HepG2 (cell line): ENCODE measurements around the gene FCN3. TPM values are rescaled to one million over a fixed set of nuclear protein-coding genes. Genes with fewer than 3 reads are reported as not detected.

ENCODE experiments used
- ATAC-seq: fragments of 200-7000 bp; cut with Tn5 transposase; 3 replicates; pipeline ENCODE4 v1.9.1; 2020; ENCODE audit warnings: mild to moderate bottlenecking, moderate library complexity
- BruUV-seq: library from RNA; stranded (reverse); fragments of 400-500 nt; replicated peaks from 2 replicates; lab custom pipeline; 2021; lab: Mats Ljungman, UMichigan
- CTCF ChIA-PET: fragments of 300-600 bp; formaldehyde crosslinking; extraction: SDS; loops from one replicate; lab custom pipeline; 2021; ENCODE audit warnings: low total read pairs, inconsistent platforms, low intra/inter-chr PET ratio; lab: Yijun Ruan, JAX
- POLR2A ChIA-PET: fragments of 350-600 bp; sonication (Branson Sonifier 250); formaldehyde crosslinking; loops from one replicate; lab custom pipeline; 2020; ENCODE audit warnings: antibody characterized with exemption, inconsistent platforms; lab: Yijun Ruan, JAX
- DNase-seq: peaks from one replicate; pipeline ENCODE4 v3.0.0-alpha.2; 2015; ENCODE audit warnings: low spot score
- FAIRE-seq: peaks from 3 replicates; lab custom pipeline; 2011; peaks lifted over from hg19 to GRCh38; lab: Jason Lieb, UNC
- H2AFZ ChIP-seq: one replicate; pipeline ENCODE4 v1.6.1; 2011; ENCODE audit warnings: low read length, inconsistent platforms
- H3K27ac ChIP-seq: fragments of 300-600 bp; 3 replicates; pipeline ENCODE4 v1.8.0; 2011; ENCODE audit warnings: mixed run types, mild to moderate bottlenecking, mixed read lengths, low read length, inconsistent platforms; ENCODE audit not compliant: insufficient read depth; ENCODE audit errors: extremely low read length
- H3K27me3 ChIP-seq, 2 experiments: fragments of 200-600 bp in 1 of 2; 2 replicates in 1 of 2; 3 replicates in 1 of 2; pipeline versions ENCODE4 v1.6.0 to v1.8.0; 2011; ENCODE audit warnings: low read length in 2 of 2, mild to moderate bottlenecking in 2 of 2, moderate library complexity in 2 of 2, inconsistent platforms in 1 of 2; ENCODE audit not compliant: insufficient read depth in 2 of 2, control insufficient read depth in 1 of 2
- H3K36me3 ChIP-seq, 2 experiments: fragments of 200-600 bp in 1 of 2; replicated peaks in 1 of 2; 2 replicates in 1 of 2; 3 replicates in 1 of 2; pipeline versions ENCODE4 v1.5.1 to v1.8.0; 2011; ENCODE audit warnings: low read length in 2 of 2, inconsistent platforms in 1 of 2; ENCODE audit not compliant: insufficient read depth in 2 of 2, control insufficient read depth in 1 of 2
- H3K4me1 ChIP-seq: 2 replicates; pipeline ENCODE4 v1.5.1; 2012; ENCODE audit warnings: low read length, inconsistent platforms; ENCODE audit not compliant: insufficient read depth
- H3K4me2 ChIP-seq: 2 replicates; pipeline ENCODE4 v1.6.0; 2011; ENCODE audit warnings: low read depth, low read length, inconsistent platforms
- H3K4me3 ChIP-seq, 3 experiments: fragments of 200-600 bp in 1 of 3; sonication (generic), shearing (Covaris generic) in 1 of 3; replicated peaks in 1 of 3; 2 replicates each; pipeline ENCODE4 v1.5.1; 2011 to 2016; ENCODE audit warnings: low read length in 3 of 3, inconsistent platforms in 2 of 3, low read depth in 2 of 3, mild to moderate bottlenecking in 2 of 3, control low read depth in 1 of 3, mixed read lengths in 1 of 3; ENCODE audit not compliant: insufficient read depth in 1 of 3
- H3K79me2 ChIP-seq: one replicate; pipeline ENCODE4 v1.6.1; 2011; ENCODE audit warnings: low read length, inconsistent platforms; ENCODE audit not compliant: insufficient read depth
- H3K9ac ChIP-seq: 2 replicates; pipeline ENCODE4 v1.6.0; 2011; ENCODE audit warnings: mild to moderate bottlenecking, low read depth, low read length, inconsistent platforms; ENCODE audit not compliant: insufficient read depth
- H3K9me3 ChIP-seq: 2 replicates; pipeline ENCODE4 v1.5.1; 2012; ENCODE audit warnings: mild to moderate bottlenecking, low read length
- H4K20me1 ChIP-seq: 2 replicates; pipeline ENCODE4 v1.6.0; 2011; ENCODE audit warnings: inconsistent platforms, mild to moderate bottlenecking, low read length, moderate library complexity; ENCODE audit not compliant: insufficient read depth
- BORCS8-MEF2B ChIP-seq: sonication (generic); formaldehyde crosslinking; IDR thresholded peaks from 2 replicates; pipeline ENCODE4 v1.8.0; 2022; ENCODE audit warnings: mild to moderate bottlenecking, missing genetic modification reagents
- EEA1 ChIP-seq: sonication (generic); formaldehyde crosslinking; IDR thresholded peaks from 2 replicates; pipeline ENCODE4 v1.5.1; 2020; ENCODE audit warnings: mild to moderate bottlenecking, missing genetic modification reagents, borderline replicate concordance
- EZH2 ChIP-seq: conservative IDR thresholded peaks from 2 replicates; pipeline ENCODE4 v1.6.1; 2012; ENCODE audit warnings: mild to moderate bottlenecking, low read depth, low read length, moderate library complexity
- ZBTB8A ChIP-seq: sonication (generic); formaldehyde crosslinking; IDR thresholded peaks from 2 replicates; pipeline ENCODE4 v1.4.0; 2020; ENCODE audit warnings: mild to moderate bottlenecking, low read depth, missing genetic modification reagents, borderline replicate concordance
- ZIK1 ChIP-seq: sonication (generic); formaldehyde crosslinking; IDR thresholded peaks from 2 replicates; pipeline ENCODE4 v1.5.0; 2020; ENCODE audit warnings: mild to moderate bottlenecking, low read depth, missing genetic modification reagents, borderline replicate concordance
- ZNF101 ChIP-seq: sonication (generic); formaldehyde crosslinking; IDR thresholded peaks from 2 replicates; pipeline ENCODE4 v1.4.0; 2020; ENCODE audit warnings: mild to moderate bottlenecking, low read depth, missing genetic modification reagents, borderline replicate concordance
- ZNF121 ChIP-seq: sonication (generic); formaldehyde crosslinking; IDR thresholded peaks from 2 replicates; pipeline ENCODE4 v1.5.0; 2020; ENCODE audit warnings: mild to moderate bottlenecking, missing genetic modification reagents
- ZNF629 ChIP-seq: sonication (generic); formaldehyde crosslinking; conservative IDR thresholded peaks from 2 replicates; pipeline ENCODE4 v1.5.0; 2020; ENCODE audit warnings: missing genetic modification reagents
- WGBS: methylation state at CpG from one replicate; pipeline ENCODE4 v1.1.6; 2017; ENCODE audit warnings: low lambda C conversion rate; 5-methylcytosine and 5-hydroxymethylcytosine counted together
- in situ Hi-C: cut with HindIII; loops from 2 replicates; pipeline ENCODE4 v1.10.0; 2017; ENCODE audit warnings: low pct_unique_long_range_greater_than_20kb; ENCODE audit not compliant: extremely low pct_ligation_motif_present
- intact Hi-C: fragments of 100-400 bp; cut with micrococcal nuclease; formaldehyde crosslinking; loops from one replicate; pipeline ENCODE4 v1.10.0; 2022; ENCODE audit not compliant: unreplicated experiment
- polyA plus RNA-seq, 8 experiments: library from polyadenylated mRNA; depleted of rRNA in 3 of 8; stranded (reverse) in 7 of 8; unstranded in 1 of 8; fragments of >200 nt; fragmentation: Illumina TruSeq in 4 of 8; extraction: Trizol in 4 of 8; gene quantifications; 2 replicates each; pipeline versions ENCODE4 v1.2.1 to v1.2.3, GENCODE V29; 2011 to 2016; ENCODE audit warnings: low read depth in 4 of 8, missing spikeins in 1 of 8, mixed read lengths in 1 of 8; ENCODE audit not compliant: insufficient read depth in 1 of 8
- total RNA-seq, 5 experiments: library from RNA; depleted of rRNA; stranded (reverse); fragments of >200 nt; fragmentation: Illumina TruSeq; extraction: Trizol; gene quantifications; 2 replicates each; pipeline ENCODE4 v1.2.3, GENCODE V29; 2016; ENCODE audit warnings: low read depth in 1 of 5
- TF ChIP-seq, protein P1 (sequence below): sonication (generic); formaldehyde crosslinking; IDR thresholded peaks from 2 replicates; pipeline ENCODE4 v1.5.0; 2020; ENCODE audit warnings: missing genetic modification reagents

The FCN3 gene
- total and polyA plus RNA-seq, 2 of the 13 experiments (the other 11 are each of a cell fraction or from before 2014, with no cell fraction given): not detected

DNA sequence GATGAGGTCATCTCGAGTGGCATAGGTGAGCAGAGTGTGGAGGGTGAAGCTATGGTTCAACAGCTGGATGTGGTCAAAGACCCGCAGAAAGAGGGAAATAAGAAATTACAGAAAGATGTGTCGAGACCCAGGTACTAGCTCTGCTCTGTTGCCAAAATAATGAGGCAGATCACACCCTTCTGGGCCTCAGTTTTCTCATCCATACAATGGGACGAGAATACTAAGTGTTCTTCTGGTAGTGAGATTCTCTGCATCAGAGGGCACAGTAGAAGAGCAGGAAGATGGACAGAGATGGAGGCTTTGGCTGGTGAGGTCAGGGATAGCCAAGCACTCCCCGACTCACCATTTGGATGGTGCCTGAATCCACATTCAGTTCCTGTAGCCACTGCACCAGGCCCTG is 18.9 kb downstream of the FCN3 start:
- intact Hi-C loops: no loop called here
- Histone ChIP-seq H3K9ac (no peak overlapping the region), H2AFZ (no peak overlapping the region), H3K79me2 (no peaks in the 10 kb centered on the region), H3K27ac (no peak overlapping the region), H3K4me3 (no peak overlapping the region), H4K20me1 (no peaks in the 10 kb centered on the region), H3K27me3 (no peaks in the 10 kb centered on the region), H3K36me3 (0 out of 5 replicates have a peak, but pooled peaks cover 0 to 2% of the 10 kb centered on the region in 2 experiments), H3K4me2 (no peak overlapping the region)
- in situ Hi-C loops: loop anchor here (5.0 kb wide), 1 partner anchor 37 kb away; the partner anchor contains the start of gene GPR3
- 87% methylated on average over 5 of the region's 5 CpGs for WGBS
- ATAC-seq: no peak
- no peak for DNase-seq
- no peak for FAIRE-seq
- CTCF ChIA-PET: no interaction called here
- TF ChIP-seq ZNF629 (CRISPR knock-in tag) (peak; percentile 80), EZH2 (no peak)
- TF ChIP-seq, all 625 proteins: peak for 1
- POLR2A ChIA-PET: interaction anchor here (1.0 kb wide), 1 partner anchor 12 kb away, joined by 3 read pairs; no protein-coding TSS in a partner anchor
- H3K4me1 ChIP-seq: peaks cover 24% of the 10 kb centered on the region
- BruUV-seq: no TSS peak
- H3K9me3 ChIP-seq: no peaks in the 10 kb centered on the region

DNA sequence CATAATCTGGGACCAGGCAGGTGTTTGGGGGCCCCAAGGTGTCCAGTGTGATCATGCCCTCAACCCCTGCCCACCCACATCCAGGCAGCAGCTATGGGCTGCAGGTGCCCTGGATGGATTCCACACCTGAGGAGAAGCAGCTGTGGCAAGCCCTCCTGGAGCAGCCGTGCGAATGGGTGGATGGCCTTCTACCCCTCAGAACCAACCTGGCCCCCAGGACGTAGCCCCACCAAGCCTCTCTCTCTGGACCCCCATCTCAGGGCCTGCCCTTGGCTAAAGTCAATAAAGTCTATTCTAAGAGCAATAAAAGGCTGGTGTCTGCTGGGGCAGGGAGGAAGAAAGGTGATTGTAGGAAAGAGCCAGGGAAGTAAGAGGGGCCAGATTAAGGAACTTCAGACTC is 21.0 kb downstream of the FCN3 start:
- H3K4me1 ChIP-seq: peaks cover 36% of the 10 kb centered on the region
- 94% methylated on average over 2 of the region's 3 CpGs for WGBS
- DNase-seq (no peak), FAIRE-seq (no peak), ATAC-seq (no peak)
- CTCF ChIA-PET: no interaction called here
- intact Hi-C loops: no loop called here
- H3K79me2 ChIP-seq: no peaks in the 10 kb centered on the region
- no peaks in the 10 kb centered on the region for H3K27me3 ChIP-seq
- H3K36me3 ChIP-seq: 0 out of 5 replicates have a peak, but pooled peaks cover 0 to 2% of the 10 kb centered on the region in 2 experiments
- no peak overlapping the region for H3K4me3 ChIP-seq
- no TSS peak for BruUV-seq
- no peak overlapping the region for H3K9ac ChIP-seq
- no peaks in the 10 kb centered on the region for H4K20me1 ChIP-seq
- H3K9me3 ChIP-seq: no peaks in the 10 kb centered on the region
- H3K27ac ChIP-seq: no peak overlapping the region
- TF ChIP-seq EEA1 (CRISPR knock-in tag) (no peak), ZNF101 (CRISPR knock-in tag) (no peak), ZIK1 (CRISPR knock-in tag) (no peak), ZBTB8A (CRISPR knock-in tag) (no peak), ZNF121 (no peak), BORCS8-MEF2B (CRISPR knock-in tag) (no peak)
- TF ChIP-seq, protein P1, sequence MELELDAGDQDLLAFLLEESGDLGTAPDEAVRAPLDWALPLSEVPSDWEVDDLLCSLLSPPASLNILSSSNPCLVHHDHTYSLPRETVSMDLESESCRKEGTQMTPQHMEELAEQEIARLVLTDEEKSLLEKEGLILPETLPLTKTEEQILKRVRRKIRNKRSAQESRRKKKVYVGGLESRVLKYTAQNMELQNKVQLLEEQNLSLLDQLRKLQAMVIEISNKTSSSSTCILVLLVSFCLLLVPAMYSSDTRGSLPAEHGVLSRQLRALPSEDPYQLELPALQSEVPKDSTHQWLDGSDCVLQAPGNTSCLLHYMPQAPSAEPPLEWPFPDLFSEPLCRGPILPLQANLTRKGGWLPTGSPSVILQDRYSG (CRISPR knock-in tag): no peak
- TF ChIP-seq, all 625 proteins: peak for 0
- H2AFZ ChIP-seq: no peak overlapping the region
- in situ Hi-C loops: no loop called here
- POLR2A ChIA-PET: interaction anchor here (0.7 to 4.8 kb wide), 3 partner anchors 11 to 1588 kb away, joined by 4 to 36 read pairs (median 4); partner anchors contain the start of gene SYTL1
- H3K4me2 ChIP-seq: no peak overlapping the region
